HepG2 (cell line): ENCODE results near the gene NTMT2. TPM values are rescaled to one million over a fixed set of nuclear protein-coding genes. Genes with fewer than 3 reads are reported as not detected.

Experiments
- ATAC-seq: fragments of 200-7000 bp; cut with Tn5 transposase; 3 replicates; pipeline ENCODE4 v1.9.1; 2020; ENCODE audit warnings: mild to moderate bottlenecking, moderate library complexity
- BruUV-seq: library from RNA; stranded (reverse); fragments of 400-500 nt; replicated peaks from 2 replicates; lab custom pipeline; 2021; lab: Mats Ljungman, UMichigan
- CTCF ChIA-PET: fragments of 300-600 bp; formaldehyde crosslinking; extraction: SDS; loops from one replicate; lab custom pipeline; 2021; ENCODE audit warnings: low total read pairs, inconsistent platforms, low intra/inter-chr PET ratio; lab: Yijun Ruan, JAX
- POLR2A ChIA-PET: fragments of 350-600 bp; sonication (Branson Sonifier 250); formaldehyde crosslinking; loops from one replicate; lab custom pipeline; 2020; ENCODE audit warnings: antibody characterized with exemption, inconsistent platforms; lab: Yijun Ruan, JAX
- DNase-seq: peaks from one replicate; pipeline ENCODE4 v3.0.0-alpha.2; 2015; ENCODE audit warnings: low spot score
- FAIRE-seq: peaks from 3 replicates; lab custom pipeline; 2011; peaks lifted over from hg19 to GRCh38; lab: Jason Lieb, UNC
- H2AFZ ChIP-seq: one replicate; pipeline ENCODE4 v1.6.1; 2011; ENCODE audit warnings: low read length, inconsistent platforms
- H3K27ac ChIP-seq: fragments of 300-600 bp; 3 replicates; pipeline ENCODE4 v1.8.0; 2011; ENCODE audit warnings: mixed run types, mild to moderate bottlenecking, mixed read lengths, low read length, inconsistent platforms; ENCODE audit not compliant: insufficient read depth; ENCODE audit errors: extremely low read length
- H3K27me3 ChIP-seq, 2 experiments: fragments of 200-600 bp in 1 of 2; 2 replicates in 1 of 2; 3 replicates in 1 of 2; pipeline versions ENCODE4 v1.6.0 to v1.8.0; 2011; ENCODE audit warnings: low read length in 2 of 2, mild to moderate bottlenecking in 2 of 2, moderate library complexity in 2 of 2, inconsistent platforms in 1 of 2; ENCODE audit not compliant: insufficient read depth in 2 of 2, control insufficient read depth in 1 of 2
- H3K36me3 ChIP-seq, 2 experiments: fragments of 200-600 bp in 1 of 2; replicated peaks in 1 of 2; 2 replicates in 1 of 2; 3 replicates in 1 of 2; pipeline versions ENCODE4 v1.5.1 to v1.8.0; 2011; ENCODE audit warnings: low read length in 2 of 2, inconsistent platforms in 1 of 2; ENCODE audit not compliant: insufficient read depth in 2 of 2, control insufficient read depth in 1 of 2
- H3K4me1 ChIP-seq: 2 replicates; pipeline ENCODE4 v1.5.1; 2012; ENCODE audit warnings: low read length, inconsistent platforms; ENCODE audit not compliant: insufficient read depth
- H3K4me2 ChIP-seq: 2 replicates; pipeline ENCODE4 v1.6.0; 2011; ENCODE audit warnings: low read depth, low read length, inconsistent platforms
- H3K4me3 ChIP-seq, 3 experiments: fragments of 200-600 bp in 1 of 3; sonication (generic), shearing (Covaris generic) in 1 of 3; replicated peaks in 1 of 3; 2 replicates each; pipeline ENCODE4 v1.5.1; 2011 to 2016; ENCODE audit warnings: low read length in 3 of 3, inconsistent platforms in 2 of 3, low read depth in 2 of 3, mild to moderate bottlenecking in 2 of 3, control low read depth in 1 of 3, mixed read lengths in 1 of 3; ENCODE audit not compliant: insufficient read depth in 1 of 3
- H3K79me2 ChIP-seq: one replicate; pipeline ENCODE4 v1.6.1; 2011; ENCODE audit warnings: low read length, inconsistent platforms; ENCODE audit not compliant: insufficient read depth
- H3K9ac ChIP-seq: 2 replicates; pipeline ENCODE4 v1.6.0; 2011; ENCODE audit warnings: mild to moderate bottlenecking, low read depth, low read length, inconsistent platforms; ENCODE audit not compliant: insufficient read depth
- H3K9me3 ChIP-seq: 2 replicates; pipeline ENCODE4 v1.5.1; 2012; ENCODE audit warnings: mild to moderate bottlenecking, low read length
- H4K20me1 ChIP-seq: 2 replicates; pipeline ENCODE4 v1.6.0; 2011; ENCODE audit warnings: inconsistent platforms, mild to moderate bottlenecking, low read length, moderate library complexity; ENCODE audit not compliant: insufficient read depth
- ARNT ChIP-seq: fragments of 450-650 bp; IDR thresholded peaks from 2 replicates; pipeline ENCODE4 v1.6.1; 2017
- CSRNP2 ChIP-seq: sonication (generic); formaldehyde crosslinking; conservative IDR thresholded peaks from 2 replicates; pipeline ENCODE4 v1.8.0; 2022; ENCODE audit warnings: low read depth, missing genetic modification reagents
- ELF1 ChIP-seq: sonication (generic); formaldehyde crosslinking; IDR thresholded peaks from 2 replicates; pipeline ENCODE4 v1.4.0; 2020; ENCODE audit warnings: missing genetic modification reagents
- MATR3 ChIP-seq: sonication (generic); formaldehyde crosslinking; IDR thresholded peaks from 2 replicates; pipeline ENCODE4 v1.4.0; 2020; ENCODE audit warnings: missing genetic modification reagents
- NKX3-1 ChIP-seq: sonication (generic); formaldehyde crosslinking; IDR thresholded peaks from 2 replicates; pipeline ENCODE4 v1.5.0; 2020; ENCODE audit warnings: missing genetic modification reagents
- PLRG1 ChIP-seq: fragments of 450-650 bp; conservative IDR thresholded peaks from 2 replicates; pipeline ENCODE4 v1.6.1; 2016
- POLR2A ChIP-seq, 2 experiments: IDR thresholded peaks; 2 replicates each; pipeline ENCODE4 v1.6.1; 2011; ENCODE audit warnings: low read depth in 2 of 2, low read length in 2 of 2, mild to moderate bottlenecking in 1 of 2, moderate library complexity in 1 of 2; ENCODE audit not compliant: insufficient read depth in 1 of 2
- SRSF1 ChIP-seq: fragments of 200-400 bp; formaldehyde crosslinking; optimal IDR thresholded peaks from 2 replicates; pipeline ENCODE3; 2017; ENCODE audit warnings: mild to moderate bottlenecking, low read depth, low read length, moderate library complexity
- STAT6 ChIP-seq: sonication (generic); formaldehyde crosslinking; IDR thresholded peaks from 2 replicates; pipeline ENCODE4 v1.4.0; 2020; ENCODE audit warnings: missing genetic modification reagents, mild to moderate bottlenecking, borderline replicate concordance
- TBP ChIP-seq: sonication (generic); formaldehyde crosslinking; IDR thresholded peaks from 2 replicates; pipeline ENCODE4 v1.5.0; 2020; ENCODE audit warnings: missing genetic modification reagents
- TCF7 ChIP-seq: sonication (generic); IDR thresholded peaks from 2 replicates; pipeline ENCODE4 v1.6.1; 2016; ENCODE audit warnings: antibody characterized with exemption, low read depth
- ZBTB2 ChIP-seq: sonication (generic); formaldehyde crosslinking; IDR thresholded peaks from 2 replicates; pipeline ENCODE4 v1.8.0; 2022; ENCODE audit warnings: low read depth, missing genetic modification reagents
- ZBTB8A ChIP-seq: sonication (generic); formaldehyde crosslinking; IDR thresholded peaks from 2 replicates; pipeline ENCODE4 v1.4.0; 2020; ENCODE audit warnings: mild to moderate bottlenecking, low read depth, missing genetic modification reagents, borderline replicate concordance
- ZNF83 ChIP-seq: sonication (generic); formaldehyde crosslinking; IDR thresholded peaks from 2 replicates; pipeline ENCODE4 v1.4.0; 2020; ENCODE audit warnings: missing genetic modification reagents, mild to moderate bottlenecking, borderline replicate concordance
- WGBS: methylation state at CpG from one replicate; pipeline ENCODE4 v1.1.6; 2017; ENCODE audit warnings: low lambda C conversion rate; 5-methylcytosine and 5-hydroxymethylcytosine counted together
- in situ Hi-C: cut with HindIII; loops from 2 replicates; pipeline ENCODE4 v1.10.0; 2017; ENCODE audit warnings: low pct_unique_long_range_greater_than_20kb; ENCODE audit not compliant: extremely low pct_ligation_motif_present
- intact Hi-C: fragments of 100-400 bp; cut with micrococcal nuclease; formaldehyde crosslinking; loops from one replicate; pipeline ENCODE4 v1.10.0; 2022; ENCODE audit not compliant: unreplicated experiment
- polyA plus RNA-seq, 8 experiments: library from polyadenylated mRNA; depleted of rRNA in 3 of 8; stranded (reverse) in 7 of 8; unstranded in 1 of 8; fragments of >200 nt; fragmentation: Illumina TruSeq in 4 of 8; extraction: Trizol in 4 of 8; gene quantifications; 2 replicates each; pipeline versions ENCODE4 v1.2.1 to v1.2.3, GENCODE V29; 2011 to 2016; ENCODE audit warnings: low read depth in 4 of 8, missing spikeins in 1 of 8, mixed read lengths in 1 of 8; ENCODE audit not compliant: insufficient read depth in 1 of 8
- total RNA-seq, 5 experiments: library from RNA; depleted of rRNA; stranded (reverse); fragments of >200 nt; fragmentation: Illumina TruSeq; extraction: Trizol; gene quantifications; 2 replicates each; pipeline ENCODE4 v1.2.3, GENCODE V29; 2016; ENCODE audit warnings: low read depth in 1 of 5

Gene NTMT2
- total and polyA plus RNA-seq, 2 of the 13 experiments (the other 11 are each of a cell fraction or from before 2014, with no cell fraction given): not detected

- Histone ChIP-seq H3K36me3 (no peaks in the 10 kb centered on the region), H3K4me3 (no peak overlapping the region), H4K20me1 (no peaks in the 10 kb centered on the region), H3K79me2 (no peaks in the 10 kb centered on the region), H3K9me3 (no peaks in the 10 kb centered on the region), H3K9ac (no peak overlapping the region), H3K4me2 (no peak overlapping the region), H3K4me1 (no peaks in the 10 kb centered on the region), H3K27me3 (no peaks in the 10 kb centered on the region), H2AFZ (no peak overlapping the region), H3K27ac (no peak overlapping the region)
- ATAC-seq (no peak), FAIRE-seq (no peak), DNase-seq (no peak)
- TF ChIP-seq ELF1 (CRISPR knock-in tag): no peak
- no peak for TF ChIP-seq ZBTB8A (CRISPR knock-in tag)
- TF ChIP-seq POLR2A (IDR thresholded peaks at IDR 0.05; ENCODE audit: insufficient read depth in 1 of 2, low read depth in 2 of 2, low read length in 2 of 2): no peak
- TF ChIP-seq ARNT: no peak
- no peak for TF ChIP-seq MATR3 (CRISPR knock-in tag)
- no peak for TF ChIP-seq TCF7
- TF ChIP-seq NKX3-1 (CRISPR knock-in tag): no peak
- BruUV-seq: no TSS peak
- WGBS: 4% methylated on average over 4 of the region's 4 CpGs
- ChIA-PET POLR2A (no interaction called here), CTCF (no interaction called here)
- intact Hi-C loops: no loop called here
- in situ Hi-C loops: no loop called here
Measured at GRCh38 chr1:170200621-170201397, 55.0 kb downstream of the NTMT2 start.

GRCh38 chr1:170203693-170204092 is 57.9 kb downstream of the NTMT2 start:
- intact Hi-C loops: no loop called here
- Histone ChIP-seq H3K4me3 (no peak overlapping the region), H3K36me3 (no peaks in the 10 kb centered on the region), H3K4me2 (no peak overlapping the region), H3K27me3 (no peaks in the 10 kb centered on the region), H3K4me1 (no peaks in the 10 kb centered on the region), H3K9ac (no peak overlapping the region), H3K27ac (no peak overlapping the region), H2AFZ (no peak overlapping the region), H3K79me2 (no peaks in the 10 kb centered on the region), H4K20me1 (no peaks in the 10 kb centered on the region), H3K9me3 (peaks cover 5% of the 10 kb centered on the region)
- BruUV-seq: no TSS peak
- FAIRE-seq (no peak), ATAC-seq (no peak), DNase-seq (no peak)
- POLR2A ChIA-PET: no interaction called here
- CTCF ChIA-PET: no interaction called here
- in situ Hi-C loops: no loop called here
- TF ChIP-seq CSRNP2 (CRISPR knock-in tag) (no peak), PLRG1 (no peak), ZBTB2 (CRISPR knock-in tag) (no peak), STAT6 (no peak), TBP (no peak), ZNF83 (CRISPR knock-in tag) (no peak), SRSF1 (no peak)
